ENCODE measurements around the gene ADNP2.
A peak's percentile ranks its signal among the peaks of the same experiment; 100 is the strongest.

Gene ADNP2

GRCh38 chr18:80143881-80144280 is 34.8 kb downstream of the ADNP2 start:
- no peak for DNase-seq
- no peak for TF ChIP-seq POLR2A (IDR thresholded peaks at IDR 0.05; ENCODE audit: low read length)
- no peak for TF ChIP-seq GATA1 (IDR thresholded peaks at IDR 0.05; ENCODE audit: low read depth, low read length)

- TF ChIP-seq GATA1 (IDR thresholded peaks at IDR 0.05; ENCODE audit: low read depth, low read length), result no peak
- TF ChIP-seq POLR2A (IDR thresholded peaks at IDR 0.05; ENCODE audit: low read length), result no peak
- DNase-seq, result no peak
Measured at GRCh38 chr18:80145196-80145804, 36.2 kb downstream of the ADNP2 start.

- DNase-seq, result no peak
Measured at GRCh38 chr18:80147037-80147417, 38.0 kb downstream of the ADNP2 start.

GRCh38 chr18:80147418-80148325 is 38.6 kb downstream of the ADNP2 start:
- TF ChIP-seq GATA1 (IDR thresholded peaks at IDR 0.05; ENCODE audit: low read depth, low read length), result no peak
- no peak for TF ChIP-seq POLR2A (IDR thresholded peaks at IDR 0.05; ENCODE audit: low read length)
- peak; percentile 75 for DNase-seq

More at GRCh38 chr18:80147037-80147417, 38.0 kb downstream of the ADNP2 start:
- TF ChIP-seq POLR2A (IDR thresholded peaks at IDR 0.05; ENCODE audit: low read length), result no peak
- no peak for TF ChIP-seq GATA1 (IDR thresholded peaks at IDR 0.05; ENCODE audit: low read depth, low read length)

- TF ChIP-seq GATA1 (IDR thresholded peaks at IDR 0.05; ENCODE audit: low read depth, low read length), result no peak
- no peak for TF ChIP-seq POLR2A (IDR thresholded peaks at IDR 0.05; ENCODE audit: low read length)
- no peak for DNase-seq
Measured at GRCh38 chr18:80148326-80149199, 39.5 kb downstream of the ADNP2 start.

GRCh38 chr18:80149667-80150066 is 40.6 kb downstream of the ADNP2 start:
- TF ChIP-seq POLR2A (IDR thresholded peaks at IDR 0.05; ENCODE audit: low read length), result no peak
- TF ChIP-seq GATA1 (IDR thresholded peaks at IDR 0.05; ENCODE audit: low read depth, low read length), result no peak
- no peak for DNase-seq

GRCh38 chr18:80154293-80154692 is 45.2 kb downstream of the ADNP2 start:
- TF ChIP-seq POLR2A (IDR thresholded peaks at IDR 0.05; ENCODE audit: low read length), result no peak
- no peak for TF ChIP-seq GATA1 (IDR thresholded peaks at IDR 0.05; ENCODE audit: low read depth, low read length)
- peak; percentile 56 to 66 for DNase-seq

- TF ChIP-seq GATA1 (IDR thresholded peaks at IDR 0.05; ENCODE audit: low read depth, low read length), result no peak
- peak; percentile 74 to 86 for DNase-seq
Measured at GRCh38 chr18:80157708-80158343, 48.8 kb downstream of the ADNP2 start.

GRCh38 chr18:80158365-80158764 is 49.3 kb downstream of the ADNP2 start:
- TF ChIP-seq POLR2A (IDR thresholded peaks at IDR 0.05; ENCODE audit: low read length) (no peak), GATA1 (IDR thresholded peaks at IDR 0.05; ENCODE audit: low read depth, low read length) (no peak)
- DNase-seq, result no peak

- peak; percentile 33 to 46 for DNase-seq
- TF ChIP-seq GATA1 (IDR thresholded peaks at IDR 0.05; ENCODE audit: low read depth, low read length), result no peak
- TF ChIP-seq POLR2A (IDR thresholded peaks at IDR 0.05; ENCODE audit: low read length), result no peak
Measured at GRCh38 chr18:80159713-80160636, 50.9 kb downstream of the ADNP2 start.

GRCh38 chr18:80161781-80162417 is 52.8 kb downstream of the ADNP2 start:
- no peak for DNase-seq
- TF ChIP-seq POLR2A (IDR thresholded peaks at IDR 0.05; ENCODE audit: low read length) (no peak), GATA1 (IDR thresholded peaks at IDR 0.05; ENCODE audit: low read depth, low read length) (no peak)

- no peak for DNase-seq
- TF ChIP-seq GATA1 (IDR thresholded peaks at IDR 0.05; ENCODE audit: low read depth, low read length) (no peak), POLR2A (IDR thresholded peaks at IDR 0.05; ENCODE audit: low read length) (no peak)
Measured at GRCh38 chr18:80163183-80163582, 54.1 kb downstream of the ADNP2 start.

GRCh38 chr18:80164727-80165355 is 55.8 kb downstream of the ADNP2 start:
- DNase-seq, result peak in 1 of 2 experiments; percentile 19

Data from erythroblast (primary cell).